Activated naive CD8-positive, alpha-beta T cell treated with anti-CD3 and anti-CD28 coated beads for 36 hours (primary cell): ENCODE results near the gene CD151. TPM values are rescaled to one million over a fixed set of nuclear protein-coding genes. Genes with fewer than 3 reads are reported as not detected.
A peak's percentile ranks its signal among the peaks of the same experiment; 100 is the strongest.

ENCODE experiments used
- DNase-seq: peaks from one replicate; pipeline ENCODE4 v3.0.0; 2021
- H3K27ac Mint-ChIP-seq: one replicate; pipeline ENCODE4 v1.8.0; 2022; ENCODE audit warnings: mild to moderate bottlenecking, moderate library complexity, mixed read lengths
- H3K27me3 Mint-ChIP-seq: one replicate; pipeline ENCODE4 v1.8.0; 2022; ENCODE audit warnings: mild to moderate bottlenecking, mixed read lengths
- H3K36me3 Mint-ChIP-seq: one replicate; pipeline ENCODE4 v1.8.0; 2021; ENCODE audit warnings: mild to moderate bottlenecking, mixed read lengths
- H3K4me1 Mint-ChIP-seq: one replicate; pipeline ENCODE4 v1.8.0; 2021; ENCODE audit warnings: mixed read lengths
- H3K4me3 Mint-ChIP-seq: one replicate; pipeline ENCODE4 v1.8.0; 2022; ENCODE audit warnings: mild to moderate bottlenecking, moderate library complexity, mixed read lengths
- H3K9me3 Mint-ChIP-seq: one replicate; pipeline ENCODE4 v1.8.0; 2022; ENCODE audit warnings: mixed read lengths
- total RNA-seq, 2 experiments: library from RNA; stranded (reverse); gene quantifications; one replicate each; pipeline ENCODE4 v1.2.3, GENCODE V29; 2021

CD151 gene
- total RNA-seq, 2 experiments from 2014 or later: 47.3 to 51.1 TPM

DNA sequence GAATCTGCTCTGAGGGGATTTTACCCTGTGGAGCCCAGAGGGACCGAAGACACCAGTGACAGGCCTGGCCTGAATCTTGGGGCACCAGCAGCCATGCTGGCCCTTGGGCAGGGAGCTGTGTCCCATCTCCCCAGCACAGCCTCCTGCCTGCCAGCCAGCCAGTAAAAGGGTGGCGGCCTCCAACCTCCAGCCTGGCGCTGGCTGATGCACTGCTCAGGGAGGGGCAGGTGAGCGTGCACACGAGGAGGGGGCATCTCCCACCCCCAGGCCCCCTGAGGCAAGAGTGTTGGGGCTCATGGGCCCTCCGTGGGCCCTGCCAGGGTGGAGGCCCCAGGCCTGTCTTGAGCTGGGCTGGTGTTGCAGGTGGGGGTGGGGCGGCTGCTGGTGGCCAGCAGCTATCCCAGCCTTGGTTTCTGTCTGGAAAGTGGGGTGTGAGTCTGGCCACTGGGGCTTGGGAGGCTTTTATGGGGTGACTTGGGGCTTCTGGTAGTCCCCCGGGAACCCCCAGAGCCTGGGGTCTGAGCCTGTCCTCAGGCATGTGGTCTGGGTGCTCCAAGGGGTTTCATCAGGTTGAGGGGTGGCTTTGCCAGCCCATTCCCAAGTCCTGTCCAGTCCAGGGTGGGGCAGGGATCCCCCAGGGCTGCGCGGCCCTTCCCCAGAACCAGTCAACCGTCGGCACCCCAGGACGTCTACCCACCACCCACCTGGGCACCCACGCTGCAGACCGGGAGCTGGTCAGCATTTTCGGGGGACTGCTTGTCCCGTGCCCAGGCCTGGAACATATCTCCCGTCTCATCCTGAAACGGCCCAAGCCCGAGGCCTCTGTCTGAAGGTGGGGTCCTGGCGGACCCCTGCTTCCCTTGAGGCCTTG, 27.7 kb downstream of the CD151 start:
- Mint-ChIP-seq H3K27me3 (no peaks in the 10 kb centered on the region), H3K27ac (no peak overlapping the region), H3K4me1 (peaks cover 2% of the 10 kb centered on the region)

DNA sequence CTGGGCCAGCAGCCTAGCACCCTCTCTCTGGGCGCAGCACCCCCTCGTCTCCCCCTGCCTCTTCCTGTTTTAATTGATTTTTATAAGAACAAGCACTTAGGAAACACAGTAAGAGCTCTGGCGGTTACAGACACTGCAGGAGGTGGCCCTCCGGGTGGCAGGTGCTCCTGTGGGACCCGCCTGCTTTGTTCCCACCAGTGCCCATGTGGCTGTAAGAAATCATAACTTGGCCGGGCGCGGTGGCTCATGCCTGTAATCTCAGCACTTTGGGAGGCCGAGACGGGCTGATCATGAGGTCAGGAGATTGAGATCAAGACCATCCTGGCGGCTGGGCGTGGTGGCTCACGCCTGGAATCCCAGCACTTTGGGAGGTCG, 28.3 kb downstream of the CD151 start:
- Mint-ChIP-seq H3K4me1 (peaks cover 2% of the 10 kb centered on the region), H3K27me3 (no peaks in the 10 kb centered on the region), H3K27ac (no peak overlapping the region), H3K36me3 (no peaks in the 10 kb centered on the region), H3K9me3 (no peaks in the 10 kb centered on the region), H3K4me3 (no peak overlapping the region)
- no peak for DNase-seq

More for the DNA sequence above, 27.7 kb downstream of the CD151 start:
- no peaks in the 10 kb centered on the region for H3K36me3 Mint-ChIP-seq
- no peak overlapping the region for H3K4me3 Mint-ChIP-seq
- no peaks in the 10 kb centered on the region for H3K9me3 Mint-ChIP-seq
- DNase-seq: no peak

DNA sequence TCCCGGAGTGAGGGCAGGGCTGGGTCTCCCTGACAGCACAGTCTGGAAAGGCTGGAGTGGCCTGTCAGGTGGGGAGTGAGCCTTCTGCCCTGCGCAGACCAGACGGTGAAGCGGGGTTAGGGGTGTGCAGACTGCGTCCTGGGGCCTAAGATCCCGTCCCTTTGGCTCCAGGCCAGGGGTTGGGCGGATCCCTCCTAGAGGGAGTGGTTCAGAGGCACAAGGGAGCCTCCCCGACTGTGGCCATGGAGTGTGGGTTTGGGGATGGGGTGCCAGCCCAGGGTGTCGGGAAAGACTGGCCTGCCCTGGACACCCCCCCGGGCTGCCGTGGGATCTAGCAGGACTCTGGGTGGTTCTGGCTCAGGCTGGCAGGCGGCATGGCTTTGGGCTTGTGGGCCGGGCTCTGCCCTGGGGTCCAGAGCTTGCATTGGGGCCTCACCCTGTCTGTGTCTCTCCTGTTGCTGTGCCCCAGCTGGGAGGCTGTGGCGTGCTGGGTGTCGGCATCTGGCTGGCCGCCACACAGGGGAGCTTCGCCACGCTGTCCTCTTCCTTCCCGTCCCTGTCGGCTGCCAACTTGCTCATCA, 29.4 kb downstream of the CD151 start:
- Mint-ChIP-seq H3K4me1 (peaks cover 2% of the 10 kb centered on the region), H3K9me3 (no peaks in the 10 kb centered on the region), H3K36me3 (no peaks in the 10 kb centered on the region), H3K27ac (no peak overlapping the region), H3K4me3 (no peak overlapping the region), H3K27me3 (no peaks in the 10 kb centered on the region)
- no peak for DNase-seq

DNA sequence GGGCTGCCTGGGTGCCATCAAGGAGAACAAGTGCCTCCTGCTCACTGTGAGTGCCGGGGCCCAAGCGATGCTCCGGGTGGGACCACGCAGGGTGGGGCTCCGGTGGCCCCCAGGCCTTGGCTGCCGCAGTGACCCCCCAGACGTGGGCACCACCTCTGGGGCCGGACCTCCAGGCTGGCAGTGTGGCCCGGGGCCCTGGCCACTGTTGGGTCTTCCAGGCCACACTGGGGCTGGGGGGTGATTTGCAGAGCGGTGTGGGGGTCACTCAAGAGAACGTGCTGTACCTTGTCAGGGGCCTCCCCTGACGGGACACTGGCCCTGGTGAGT, 29.9 kb downstream of the CD151 start:
- Mint-ChIP-seq H3K4me3 (no peak overlapping the region), H3K27me3 (no peaks in the 10 kb centered on the region), H3K27ac (no peak overlapping the region), H3K36me3 (no peaks in the 10 kb centered on the region), H3K9me3 (no peaks in the 10 kb centered on the region), H3K4me1 (peaks cover 2% of the 10 kb centered on the region)
- no peak for DNase-seq

DNA sequence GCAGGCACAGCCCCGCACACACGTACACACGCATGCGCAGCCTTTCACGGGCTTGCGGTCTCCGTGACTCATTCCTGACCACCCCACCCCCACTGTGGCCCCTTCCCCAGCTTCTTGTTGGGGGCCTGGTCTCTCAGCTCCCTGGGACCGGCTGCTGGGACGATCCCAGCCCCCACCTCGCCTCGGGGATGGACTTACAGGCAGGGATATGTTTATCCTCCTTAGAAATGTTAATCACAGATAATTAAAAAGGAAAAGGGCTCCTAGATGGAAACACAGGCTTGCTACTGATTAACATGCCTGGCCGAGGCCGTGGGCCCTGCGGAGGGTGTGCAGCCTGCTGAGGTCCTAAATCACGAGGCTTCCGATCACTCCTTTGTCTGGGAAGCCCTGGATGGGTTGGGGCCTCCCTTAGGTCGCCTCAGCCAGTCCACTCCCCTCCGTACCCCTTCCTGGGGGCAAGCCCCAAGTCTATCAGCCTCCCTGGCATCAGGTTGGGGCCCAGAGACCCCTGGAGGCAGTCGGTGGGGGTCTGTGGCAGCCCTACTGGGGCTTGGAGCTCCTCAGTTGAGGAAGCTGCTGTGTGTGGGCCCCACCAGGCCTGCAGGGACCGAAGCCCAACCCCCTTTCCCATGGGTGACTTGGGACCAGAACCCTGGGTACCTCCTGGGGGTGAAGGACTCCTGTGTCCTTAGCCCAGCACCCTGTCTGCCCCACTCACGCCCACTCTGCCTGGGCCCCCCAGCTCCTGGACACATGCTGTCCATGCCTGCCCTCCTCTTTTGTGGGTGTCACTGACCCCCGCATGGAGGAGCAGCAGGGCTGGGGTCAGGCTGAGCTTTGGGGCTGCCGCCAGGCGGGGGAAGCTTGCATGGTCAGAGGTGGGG, 30.5 kb downstream of the CD151 start:
- Mint-ChIP-seq H3K4me3 (no peak overlapping the region), H3K4me1 (peaks cover 2% of the 10 kb centered on the region), H3K27me3 (no peaks in the 10 kb centered on the region), H3K27ac (no peak overlapping the region), H3K36me3 (no peaks in the 10 kb centered on the region), H3K9me3 (no peaks in the 10 kb centered on the region)
- DNase-seq: no peak

DNA sequence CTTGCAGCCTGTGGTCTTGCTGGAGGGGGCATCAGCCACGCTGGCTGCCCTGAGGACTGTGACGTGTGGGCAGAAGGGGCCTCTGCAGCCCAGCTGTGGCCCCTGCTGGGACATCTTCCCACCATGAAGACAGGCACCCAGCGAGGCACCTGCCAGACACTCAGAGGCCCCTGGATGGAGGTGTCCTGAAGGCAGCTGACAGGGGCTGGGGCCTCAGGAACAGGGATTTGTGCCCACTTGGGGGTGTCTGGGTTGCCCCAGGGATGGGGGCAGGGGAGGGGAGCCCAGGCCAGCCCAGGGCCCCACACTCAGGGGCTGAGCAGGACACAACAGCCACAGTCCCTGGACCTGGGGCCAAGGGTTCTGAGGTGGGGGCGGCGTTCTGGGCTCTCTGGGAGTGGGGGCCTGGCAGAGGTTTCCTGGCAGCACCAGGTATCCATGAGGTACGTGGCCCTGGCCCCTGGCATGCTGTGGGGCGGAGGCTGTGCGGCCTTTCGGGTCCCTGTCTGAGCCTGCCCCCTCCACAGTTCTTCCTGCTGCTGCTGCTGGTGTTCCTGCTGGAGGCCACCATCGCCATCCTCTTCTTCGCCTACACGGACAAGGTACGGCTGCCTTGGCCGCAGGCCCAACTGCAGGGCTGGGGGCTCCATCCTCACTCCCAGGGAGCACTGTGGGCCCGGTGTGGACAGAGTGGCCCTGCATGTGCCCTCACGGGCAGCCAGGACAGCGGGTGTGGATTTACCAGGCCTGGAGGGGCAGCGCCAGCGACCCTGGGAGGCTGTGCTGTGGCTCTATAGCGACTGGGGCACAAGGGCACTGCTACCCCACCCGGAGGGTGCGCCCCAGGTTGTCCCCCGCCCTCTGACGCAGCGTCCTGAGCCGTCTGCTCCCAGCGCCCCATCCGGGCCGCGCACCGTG, 31.4 kb downstream of the CD151 start:
- Mint-ChIP-seq H3K4me1 (peaks cover 2% of the 10 kb centered on the region), H3K9me3 (no peaks in the 10 kb centered on the region), H3K27me3 (no peaks in the 10 kb centered on the region), H3K4me3 (no peak overlapping the region), H3K36me3 (no peaks in the 10 kb centered on the region), H3K27ac (no peak overlapping the region)
- DNase-seq: no peak

DNA sequence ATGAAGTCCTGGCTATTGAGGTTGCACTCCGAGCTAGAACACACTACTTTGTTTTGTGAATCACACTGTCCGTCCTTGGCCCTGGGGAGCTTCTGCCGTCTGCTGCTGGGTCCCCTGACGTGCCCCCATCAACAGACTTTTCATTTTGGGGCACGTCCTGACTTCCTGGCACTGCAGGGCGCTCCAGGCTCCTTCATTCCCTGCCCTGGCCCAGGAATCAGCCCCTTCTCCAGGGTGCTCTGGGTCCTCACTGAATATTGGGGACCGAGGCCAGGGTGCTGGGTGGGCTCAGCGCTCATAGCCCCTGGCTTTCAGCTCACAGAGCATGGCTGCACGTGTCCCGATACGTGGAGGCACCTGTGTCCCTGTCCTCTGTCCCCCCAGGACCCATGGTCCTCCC, 32.1 kb downstream of the CD151 start:
- Mint-ChIP-seq H3K36me3 (no peaks in the 10 kb centered on the region), H3K27me3 (no peaks in the 10 kb centered on the region), H3K27ac (no peak overlapping the region), H3K9me3 (no peaks in the 10 kb centered on the region), H3K4me3 (no peak overlapping the region), H3K4me1 (no peaks in the 10 kb centered on the region)
- DNase-seq: no peak

DNA sequence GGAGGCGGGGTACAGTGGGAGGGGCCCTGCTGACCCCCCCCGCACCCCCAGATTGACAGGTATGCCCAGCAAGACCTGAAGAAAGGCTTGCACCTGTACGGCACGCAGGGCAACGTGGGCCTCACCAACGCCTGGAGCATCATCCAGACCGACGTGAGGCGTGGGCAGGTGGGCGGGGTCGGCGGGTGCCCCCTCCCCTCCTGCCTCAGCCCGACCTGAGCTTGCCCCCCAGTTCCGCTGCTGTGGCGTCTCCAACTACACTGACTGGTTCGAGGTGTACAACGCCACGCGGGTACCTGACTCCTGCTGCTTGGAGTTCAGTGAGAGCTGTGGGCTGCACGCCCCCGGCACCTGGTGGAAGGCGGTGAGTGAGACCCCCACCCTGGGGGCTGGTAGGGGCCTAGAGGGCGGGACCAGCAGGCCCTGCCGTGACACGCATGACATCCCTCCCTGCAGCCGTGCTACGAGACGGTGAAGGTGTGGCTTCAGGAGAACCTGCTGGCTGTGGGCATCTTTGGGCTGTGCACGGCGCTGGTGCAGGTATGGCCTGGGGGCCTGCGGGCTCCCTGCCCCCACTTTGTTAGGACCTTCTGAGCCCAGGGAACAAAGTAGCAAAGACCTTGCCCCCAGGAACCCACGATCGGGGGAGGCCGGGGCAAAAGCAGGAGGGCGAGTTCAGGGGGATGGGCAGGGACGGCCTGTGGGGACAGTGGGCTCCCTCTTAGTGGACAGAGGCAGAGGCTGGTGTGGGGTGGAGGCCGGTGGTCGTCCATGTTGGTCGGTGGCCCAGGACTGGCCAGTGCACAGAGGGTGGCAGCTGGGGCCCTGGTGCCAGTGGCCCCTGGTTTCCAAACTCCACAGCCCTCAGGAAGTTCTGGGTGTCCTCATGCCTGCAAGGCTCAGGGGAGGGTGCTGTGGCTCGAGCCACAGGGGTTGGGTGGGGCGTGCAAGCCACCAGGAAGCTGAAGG, 33.0 kb downstream of the CD151 start:
- no peak overlapping the region for H3K4me3 Mint-ChIP-seq
- no peak overlapping the region for H3K27ac Mint-ChIP-seq
- H3K36me3 Mint-ChIP-seq: no peaks in the 10 kb centered on the region
- no peaks in the 10 kb centered on the region for H3K9me3 Mint-ChIP-seq
- DNase-seq: no peak
- no peaks in the 10 kb centered on the region for H3K4me1 Mint-ChIP-seq
- H3K27me3 Mint-ChIP-seq: no peaks in the 10 kb centered on the region

DNA sequence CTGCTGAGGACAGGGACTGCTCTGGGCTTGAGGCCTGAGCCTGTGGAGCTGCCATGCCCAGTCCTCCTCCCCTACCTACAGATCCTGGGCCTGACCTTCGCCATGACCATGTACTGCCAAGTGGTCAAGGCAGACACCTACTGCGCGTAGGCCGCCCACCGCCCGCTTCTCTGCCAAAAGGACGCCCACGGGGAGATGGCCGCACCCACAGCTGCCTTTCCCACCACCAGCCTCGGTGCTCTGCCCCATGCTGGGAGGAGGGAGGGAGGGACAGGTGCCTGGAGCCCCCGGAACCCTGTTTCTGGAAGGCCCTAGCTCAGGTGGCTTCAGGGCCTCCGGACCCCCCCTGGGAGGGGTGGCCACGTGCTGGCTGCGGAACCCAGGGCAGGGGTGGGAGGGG, 33.7 kb downstream of the CD151 start:
- H3K9me3 Mint-ChIP-seq: no peaks in the 10 kb centered on the region
- no peaks in the 10 kb centered on the region for H3K4me1 Mint-ChIP-seq
- H3K27me3 Mint-ChIP-seq: no peaks in the 10 kb centered on the region
- H3K4me3 Mint-ChIP-seq: no peak overlapping the region
- H3K36me3 Mint-ChIP-seq: no peaks in the 10 kb centered on the region
- no peak for DNase-seq
- H3K27ac Mint-ChIP-seq: no peak overlapping the region

DNA sequence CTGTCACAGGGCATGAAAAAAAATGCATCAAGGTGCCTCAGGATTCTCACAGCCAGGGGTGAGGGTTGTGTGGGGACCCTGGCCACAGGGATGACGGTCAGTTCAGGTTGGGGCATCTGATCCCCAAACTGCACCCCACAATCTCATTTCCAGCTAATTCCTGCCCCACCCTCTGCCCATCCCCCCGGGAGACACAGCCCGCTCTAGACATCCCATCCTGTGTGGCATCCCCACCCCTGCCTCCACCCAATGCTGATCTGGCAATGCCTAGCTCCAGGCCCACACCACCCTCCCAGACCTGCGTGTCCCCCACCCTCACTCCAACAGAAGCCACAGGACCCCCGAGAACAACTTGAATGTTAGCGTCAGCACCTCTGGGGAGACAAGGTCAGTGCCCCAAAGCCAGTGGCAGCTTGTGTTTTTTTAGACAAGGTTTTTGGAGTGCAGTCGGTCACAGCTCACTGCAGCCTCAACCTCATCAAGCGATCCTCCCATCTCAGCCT, 35.2 kb downstream of the CD151 start:
- Mint-ChIP-seq H3K27me3 (no peaks in the 10 kb centered on the region), H3K27ac (no peak overlapping the region), H3K4me1 (no peaks in the 10 kb centered on the region), H3K4me3 (no peak overlapping the region), H3K36me3 (no peaks in the 10 kb centered on the region), H3K9me3 (no peaks in the 10 kb centered on the region)
- no peak for DNase-seq

DNA sequence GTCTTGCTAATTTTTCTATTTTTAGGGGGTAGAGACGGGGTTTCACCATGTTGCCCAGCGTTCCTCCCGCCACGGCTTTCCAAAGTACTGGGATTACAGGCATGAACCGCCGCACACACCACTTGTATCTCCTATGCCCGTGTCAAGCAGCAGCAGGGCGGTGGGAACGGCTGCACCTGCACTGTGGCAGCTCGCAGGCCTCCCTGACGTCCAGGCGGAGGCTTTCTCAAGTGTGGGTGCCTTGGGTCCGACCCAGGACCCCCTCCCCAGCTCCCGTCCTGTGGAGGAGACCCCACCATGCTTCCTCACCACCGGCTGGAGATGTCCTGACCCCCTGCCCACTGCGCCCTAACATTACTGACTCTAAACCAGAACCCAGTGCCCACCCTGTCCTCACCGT, 35.6 kb downstream of the CD151 start:
- Mint-ChIP-seq H3K4me1 (no peaks in the 10 kb centered on the region), H3K27me3 (no peaks in the 10 kb centered on the region), H3K36me3 (no peaks in the 10 kb centered on the region), H3K27ac (peak overlapping the region; percentile 54), H3K4me3 (no peak overlapping the region), H3K9me3 (no peaks in the 10 kb centered on the region)
- no peak for DNase-seq

DNA sequence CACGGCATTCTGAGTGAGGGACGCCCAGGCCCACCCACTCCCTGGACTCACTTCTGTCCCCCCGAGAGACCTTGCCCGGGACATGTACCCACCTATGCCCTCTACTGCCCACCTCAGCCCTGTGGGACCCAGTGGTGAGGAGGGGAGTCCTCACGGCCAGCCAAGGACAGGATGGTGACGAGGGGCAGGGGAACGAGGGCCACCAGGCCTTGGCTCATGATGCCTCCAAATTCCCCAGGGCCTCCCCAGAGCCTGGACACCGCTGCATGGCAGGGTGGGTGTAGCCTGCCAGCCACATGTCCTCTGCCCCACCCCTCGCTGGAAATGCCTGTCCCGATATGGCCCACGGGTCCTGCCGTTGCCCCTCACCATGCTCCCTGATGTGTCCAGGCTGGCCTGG, 36.0 kb downstream of the CD151 start:
- peak overlapping the region; percentile 54 for H3K27ac Mint-ChIP-seq
- DNase-seq: no peak
- H3K36me3 Mint-ChIP-seq: no peaks in the 10 kb centered on the region
- no peak overlapping the region for H3K4me3 Mint-ChIP-seq
- no peaks in the 10 kb centered on the region for H3K9me3 Mint-ChIP-seq
- no peaks in the 10 kb centered on the region for H3K27me3 Mint-ChIP-seq
- no peaks in the 10 kb centered on the region for H3K4me1 Mint-ChIP-seq

DNA sequence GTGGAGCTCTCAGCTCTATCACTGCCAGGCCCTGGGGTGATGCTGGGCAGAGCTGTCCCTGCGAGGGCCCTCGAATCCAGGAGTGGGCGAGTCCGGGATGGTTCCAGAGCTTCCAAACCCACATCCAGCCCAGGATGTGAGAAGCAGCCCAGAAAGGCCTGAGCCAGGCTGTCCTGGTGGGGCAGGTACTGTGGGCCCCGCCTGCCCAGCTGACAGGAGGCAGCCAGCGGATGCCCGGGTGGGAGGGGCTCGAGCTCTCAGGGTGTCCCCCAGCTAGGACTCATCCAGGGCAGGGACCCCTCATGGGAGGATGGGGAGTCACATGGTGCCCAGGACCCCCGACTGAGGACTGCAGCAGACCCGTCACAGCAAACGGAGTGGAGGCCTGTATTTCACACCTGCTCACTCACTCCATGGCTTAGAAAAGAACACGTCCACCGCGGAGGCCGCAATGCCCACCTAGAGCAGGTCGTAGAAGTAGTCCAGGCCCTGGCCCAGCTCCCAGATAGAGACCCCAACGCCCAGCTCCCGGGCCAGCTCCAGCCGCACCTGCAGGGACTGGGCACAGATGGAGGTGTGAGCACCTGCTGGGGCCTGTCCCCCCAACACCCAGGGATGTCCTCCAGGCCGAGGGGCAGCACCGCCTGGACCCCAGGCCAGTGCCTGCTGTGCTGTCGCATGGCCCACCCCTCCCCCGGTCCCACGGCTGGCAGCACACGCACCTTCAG, 36.8 kb downstream of the CD151 start:
- Mint-ChIP-seq H3K9me3 (no peaks in the 10 kb centered on the region), H3K4me3 (no peak overlapping the region), H3K36me3 (peaks cover 1% of the 10 kb centered on the region), H3K4me1 (no peaks in the 10 kb centered on the region), H3K27ac (no peak overlapping the region), H3K27me3 (no peaks in the 10 kb centered on the region)
- DNase-seq: no peak
